Neural progenitor cell (in vitro differentiated cells): Measurements from ENCODE around the gene TUSC2.

Source experiments
- EZH2 ChIP-seq: fragments of 200-600 bp; sonication (generic); IDR thresholded peaks from 2 replicates; pipeline ENCODE4 v1.6.1; 2017; ENCODE audit warnings: antibody characterized with exemption, mild to moderate bottlenecking, moderate library complexity
- EZH2phosphoT487 ChIP-seq: fragments of 200-600 bp; sonication (generic); IDR thresholded peaks from 2 replicates; pipeline ENCODE4 v1.6.1; 2017; ENCODE audit warnings: antibody characterized with exemption
- TF ChIP-seq, protein P1 (sequence below): fragments of 200-600 bp; sonication (generic); IDR thresholded peaks from 2 replicates; pipeline ENCODE4 v1.5.1; 2017; ENCODE audit warnings: antibody characterized with exemption, mild to moderate bottlenecking

GRCh38 chr3:50351323-50351697, 23.3 kb upstream of the TUSC2 start:
- TF ChIP-seq, protein P1, sequence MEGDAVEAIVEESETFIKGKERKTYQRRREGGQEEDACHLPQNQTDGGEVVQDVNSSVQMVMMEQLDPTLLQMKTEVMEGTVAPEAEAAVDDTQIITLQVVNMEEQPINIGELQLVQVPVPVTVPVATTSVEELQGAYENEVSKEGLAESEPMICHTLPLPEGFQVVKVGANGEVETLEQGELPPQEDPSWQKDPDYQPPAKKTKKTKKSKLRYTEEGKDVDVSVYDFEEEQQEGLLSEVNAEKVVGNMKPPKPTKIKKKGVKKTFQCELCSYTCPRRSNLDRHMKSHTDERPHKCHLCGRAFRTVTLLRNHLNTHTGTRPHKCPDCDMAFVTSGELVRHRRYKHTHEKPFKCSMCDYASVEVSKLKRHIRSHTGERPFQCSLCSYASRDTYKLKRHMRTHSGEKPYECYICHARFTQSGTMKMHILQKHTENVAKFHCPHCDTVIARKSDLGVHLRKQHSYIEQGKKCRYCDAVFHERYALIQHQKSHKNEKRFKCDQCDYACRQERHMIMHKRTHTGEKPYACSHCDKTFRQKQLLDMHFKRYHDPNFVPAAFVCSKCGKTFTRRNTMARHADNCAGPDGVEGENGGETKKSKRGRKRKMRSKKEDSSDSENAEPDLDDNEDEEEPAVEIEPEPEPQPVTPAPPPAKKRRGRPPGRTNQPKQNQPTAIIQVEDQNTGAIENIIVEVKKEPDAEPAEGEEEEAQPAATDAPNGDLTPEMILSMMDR, result no peak
- TF ChIP-seq EZH2, result no peak
- no peak for TF ChIP-seq EZH2phosphoT487
